Stimulated activated CD8-positive, alpha-beta memory T cell treated with anti-CD3 and anti-CD28 coated beads, Interleukin-15, amount 100 ng/mL, for 1 hour (primary cell): Measurements from ENCODE around the gene GEN1.

Experiments
- DNase-seq: peaks from one replicate; pipeline ENCODE4 v3.0.0-alpha.2; 2020; ENCODE audit warnings: low read depth

GEN1 gene, protein sequence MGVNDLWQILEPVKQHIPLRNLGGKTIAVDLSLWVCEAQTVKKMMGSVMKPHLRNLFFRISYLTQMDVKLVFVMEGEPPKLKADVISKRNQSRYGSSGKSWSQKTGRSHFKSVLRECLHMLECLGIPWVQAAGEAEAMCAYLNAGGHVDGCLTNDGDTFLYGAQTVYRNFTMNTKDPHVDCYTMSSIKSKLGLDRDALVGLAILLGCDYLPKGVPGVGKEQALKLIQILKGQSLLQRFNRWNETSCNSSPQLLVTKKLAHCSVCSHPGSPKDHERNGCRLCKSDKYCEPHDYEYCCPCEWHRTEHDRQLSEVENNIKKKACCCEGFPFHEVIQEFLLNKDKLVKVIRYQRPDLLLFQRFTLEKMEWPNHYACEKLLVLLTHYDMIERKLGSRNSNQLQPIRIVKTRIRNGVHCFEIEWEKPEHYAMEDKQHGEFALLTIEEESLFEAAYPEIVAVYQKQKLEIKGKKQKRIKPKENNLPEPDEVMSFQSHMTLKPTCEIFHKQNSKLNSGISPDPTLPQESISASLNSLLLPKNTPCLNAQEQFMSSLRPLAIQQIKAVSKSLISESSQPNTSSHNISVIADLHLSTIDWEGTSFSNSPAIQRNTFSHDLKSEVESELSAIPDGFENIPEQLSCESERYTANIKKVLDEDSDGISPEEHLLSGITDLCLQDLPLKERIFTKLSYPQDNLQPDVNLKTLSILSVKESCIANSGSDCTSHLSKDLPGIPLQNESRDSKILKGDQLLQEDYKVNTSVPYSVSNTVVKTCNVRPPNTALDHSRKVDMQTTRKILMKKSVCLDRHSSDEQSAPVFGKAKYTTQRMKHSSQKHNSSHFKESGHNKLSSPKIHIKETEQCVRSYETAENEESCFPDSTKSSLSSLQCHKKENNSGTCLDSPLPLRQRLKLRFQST

GRCh38 chr2:17753803-17754663, at the start of gene GEN1, which contains the start of gene SMC6:
GEN1 (plus strand) TSS chr2:17754138; CDS start chr2:17759944, 5,806 bp downstream.
SMC6 (minus strand) TSS chr2:17753810; CDS start chr2:17745946, 7,864 bp downstream.
- DNase-seq = peak; percentile 81

GRCh38 chr2:17706845-17707244, 47.1 kb upstream of the GEN1 start:
- DNase-seq = no peak

DNA sequence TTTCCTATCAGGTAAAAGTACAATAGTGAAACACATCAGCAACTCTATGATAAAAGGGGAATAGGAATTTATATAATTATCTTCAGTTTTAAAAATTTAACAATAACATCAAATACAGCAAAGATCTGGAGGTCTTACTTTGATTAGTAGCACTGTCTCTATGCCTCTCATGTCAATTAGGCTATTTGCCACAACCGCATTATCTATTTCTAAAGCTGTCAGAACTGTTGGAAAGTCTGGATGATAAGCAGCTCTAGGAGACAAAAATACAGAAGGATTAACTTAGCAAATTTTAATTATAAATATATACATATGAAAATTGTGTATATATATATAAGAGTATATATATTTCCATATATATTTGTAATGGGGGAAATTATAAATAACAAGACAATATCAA, 45.4 kb upstream of the GEN1 start:
- no peak for DNase-seq

- no peak for DNase-seq
Measured at GRCh38 chr2:17709897-17710296, 44.0 kb upstream of the GEN1 start.

DNA sequence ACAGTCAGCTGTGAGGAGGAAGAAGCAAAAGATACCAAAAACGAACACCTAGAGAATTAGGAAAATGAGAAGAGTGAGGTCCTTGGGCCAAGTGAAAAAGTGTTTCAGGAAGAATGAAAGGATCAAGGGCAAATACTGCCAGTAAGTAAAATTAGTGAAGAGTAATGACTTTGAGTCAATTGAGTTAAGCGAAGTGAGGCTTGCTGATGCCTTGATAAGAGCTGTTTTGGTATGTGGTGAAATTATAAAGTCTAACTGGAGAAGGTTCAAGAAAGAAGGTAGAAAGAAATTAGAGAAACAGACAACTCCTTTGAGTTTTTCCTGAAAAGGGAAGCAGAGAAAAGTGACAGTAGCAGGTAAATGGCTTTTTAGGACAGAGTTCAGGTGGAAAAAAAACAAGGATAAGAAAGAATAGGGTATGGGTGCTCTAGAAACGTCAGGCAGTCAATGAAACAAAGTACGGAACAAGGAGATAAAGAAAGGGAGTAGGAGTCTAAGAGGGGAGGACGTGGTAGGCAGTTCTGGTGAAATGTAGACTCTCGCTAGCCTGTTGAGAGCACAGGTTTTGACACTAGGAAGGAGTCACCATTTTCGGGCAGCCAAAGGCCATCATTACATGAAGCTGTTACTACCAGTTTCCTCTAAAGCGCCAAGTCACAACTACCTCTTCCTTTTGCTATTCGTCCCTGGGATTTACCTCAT, 43.2 kb upstream of the GEN1 start:
- DNase-seq = no peak

DNA sequence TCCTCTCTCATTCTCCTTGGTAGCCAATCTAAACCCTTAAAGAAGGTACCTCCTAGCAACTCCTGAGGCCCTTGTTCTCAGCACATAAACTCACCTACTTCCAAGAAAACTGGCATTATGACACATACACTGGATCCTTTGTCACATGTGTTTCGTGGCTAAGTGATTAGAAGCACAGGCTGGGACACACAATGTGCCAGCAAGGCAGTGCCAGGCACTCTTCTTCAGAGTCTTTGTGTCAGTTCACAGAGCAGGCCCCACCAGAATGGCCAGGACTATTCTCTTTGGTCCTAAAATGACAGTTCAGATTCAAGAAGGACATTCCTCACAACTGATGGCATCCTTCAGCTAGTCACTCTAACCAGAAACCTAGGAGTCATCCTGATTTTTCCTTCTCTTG, 40.6 kb upstream of the GEN1 start:
- DNase-seq = no peak

GRCh38 chr2:17717666-17718065, 36.3 kb upstream of the GEN1 start:
- DNase-seq = no peak

GRCh38 chr2:17718689-17719088, 35.2 kb upstream of the GEN1 start:
- no peak for DNase-seq

DNA sequence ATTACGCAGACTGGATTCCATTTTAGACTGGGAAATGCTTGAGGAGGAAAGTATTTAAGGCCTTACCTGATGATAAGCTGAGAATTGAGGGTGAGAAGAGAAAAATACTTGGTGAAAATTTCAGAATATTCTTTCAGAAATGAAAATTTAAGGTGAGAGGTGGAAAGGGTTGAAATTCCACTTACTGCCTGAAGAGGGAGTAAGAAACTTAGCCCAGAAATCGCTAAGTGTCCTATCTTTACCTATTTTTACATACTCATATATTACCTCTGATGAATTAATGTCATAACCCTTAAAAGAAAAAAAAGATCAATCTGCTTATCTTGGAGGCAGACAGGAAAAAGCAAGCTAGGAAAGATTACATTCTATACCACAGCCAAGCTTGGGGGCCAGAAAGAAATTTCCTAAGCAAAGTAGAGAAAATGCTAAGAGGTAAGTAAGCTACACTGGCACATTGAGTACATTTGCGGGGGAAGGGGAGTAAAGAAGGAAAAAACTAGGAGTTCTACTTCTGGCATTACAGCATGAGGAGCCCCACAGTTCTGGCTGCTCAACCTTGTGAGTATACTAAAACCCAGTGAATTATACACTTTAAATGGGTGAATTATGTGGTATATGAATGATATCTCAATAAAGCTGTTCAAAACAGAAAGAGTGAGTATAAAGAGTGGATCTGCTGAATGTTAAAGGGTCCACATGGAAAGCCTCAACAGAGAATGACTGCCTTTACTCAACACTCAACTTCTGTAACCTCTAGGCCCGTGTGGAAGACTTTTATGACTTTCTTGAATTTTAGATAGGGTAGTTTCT, 34.2 kb upstream of the GEN1 start:
- no peak for DNase-seq

- no peak for DNase-seq
Measured at GRCh38 chr2:17728210-17728609, 25.7 kb upstream of the GEN1 start.

- no peak for DNase-seq
Measured at GRCh38 chr2:17729880-17730279, 24.1 kb upstream of the GEN1 start.

GRCh38 chr2:17733599-17733998, 20.3 kb upstream of the GEN1 start:
- DNase-seq = no peak

DNA sequence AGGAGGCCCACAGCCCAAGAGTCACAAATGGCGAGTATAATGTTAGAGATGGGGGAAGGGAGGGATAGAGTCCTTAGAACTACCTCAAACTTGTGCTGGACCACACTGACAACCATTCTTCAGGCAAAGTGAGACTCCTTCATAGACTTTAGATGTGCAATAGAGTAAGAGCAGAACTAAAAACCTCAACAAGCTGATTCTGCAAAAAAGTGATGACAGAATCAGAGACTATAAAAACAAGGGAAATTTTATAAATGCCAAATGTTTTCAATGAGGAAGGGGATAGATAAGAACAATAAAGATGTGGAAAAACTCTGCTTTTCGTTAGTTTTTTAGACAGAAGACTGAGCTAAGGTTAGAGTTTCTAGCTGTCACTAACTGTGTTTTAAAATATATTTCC, 18.1 kb upstream of the GEN1 start:
- no peak for DNase-seq

GRCh38 chr2:17736989-17737388, 16.9 kb upstream of the GEN1 start:
- DNase-seq = no peak

DNA sequence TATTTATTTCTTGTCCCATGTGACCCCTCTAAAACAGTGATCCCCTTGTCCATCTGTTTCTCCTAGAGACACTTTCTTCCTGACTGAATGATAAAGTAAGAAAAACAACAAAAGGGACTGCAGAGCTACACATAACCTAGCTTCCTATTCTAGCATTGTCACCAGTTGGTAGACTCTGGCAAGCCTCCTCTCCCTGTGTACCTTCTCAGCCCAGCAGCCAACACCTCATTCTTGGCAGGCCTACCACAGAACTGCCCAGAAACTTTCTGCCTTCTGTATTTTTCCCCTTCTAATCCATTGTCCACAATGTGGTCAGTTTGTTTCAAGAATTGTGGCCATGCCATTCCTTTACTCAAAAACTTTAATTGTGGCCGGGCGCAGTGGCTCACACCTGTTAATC, 13.7 kb upstream of the GEN1 start:
- DNase-seq = no peak

GRCh38 chr2:17747684-17748452, 6.1 kb upstream of the GEN1 start:
- no peak for DNase-seq

DNA sequence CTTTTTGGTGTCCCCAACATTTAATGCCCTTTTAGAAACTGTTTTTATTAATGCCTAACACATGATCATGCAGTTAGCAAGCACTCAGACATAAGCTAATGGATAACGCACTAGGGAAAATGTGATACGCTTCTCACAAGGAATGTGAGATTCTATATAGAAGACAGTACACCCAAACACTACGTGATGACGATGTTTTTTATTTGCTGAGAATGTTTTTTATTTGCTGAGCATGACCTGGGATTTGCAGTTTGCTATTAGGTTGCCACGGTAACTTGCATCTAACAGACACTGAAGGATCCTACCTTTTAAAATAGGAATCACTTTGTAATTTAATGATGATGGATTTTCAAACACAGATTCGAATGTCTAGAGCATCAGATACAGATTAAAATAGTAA, 5.2 kb upstream of the GEN1 start:
- DNase-seq = no peak

DNA sequence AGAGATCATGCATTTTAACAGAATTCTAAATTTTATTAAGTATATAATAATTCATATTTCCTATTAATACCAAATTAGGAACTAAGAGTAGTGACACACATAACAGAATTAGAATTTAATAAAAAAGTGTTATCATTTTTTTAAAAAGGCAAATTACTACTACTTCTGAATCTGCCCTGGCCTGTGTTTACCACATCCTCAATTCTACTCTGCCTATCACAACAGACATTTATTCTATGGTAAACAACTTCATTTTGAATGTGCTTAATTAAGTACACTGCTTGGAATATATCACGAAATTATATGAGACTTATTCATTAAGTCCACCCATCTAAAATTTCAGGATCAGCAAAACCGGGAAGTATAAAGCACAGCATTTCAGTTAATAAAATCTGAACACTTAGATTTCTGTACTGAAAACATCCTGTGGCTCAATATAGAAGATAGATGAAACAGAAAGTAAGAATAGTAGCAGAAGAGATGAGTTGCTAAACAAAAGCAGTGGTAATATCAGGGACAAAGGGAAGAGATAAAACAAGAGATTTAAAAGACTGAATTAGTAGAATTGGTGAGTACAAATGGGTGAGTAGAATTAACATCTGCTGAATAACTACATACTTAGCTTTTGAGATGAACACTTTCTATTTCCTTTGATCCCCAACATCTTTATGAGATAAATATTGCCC, 4.0 kb upstream of the GEN1 start:
- DNase-seq = no peak

- DNase-seq = no peak
Measured at GRCh38 chr2:17752246-17752645, 1.7 kb upstream of the GEN1 start.
